GM18519 (cell line): ENCODE measurements around the gene TCEANC.
A peak's percentile ranks its signal among the peaks of the same experiment; 100 is the strongest.
"Not testable (repeated sequence)": the region's sequence is repeated elsewhere in the genome, so short reads cannot be mapped to it uniquely, and the experiment has no call there.

Source experiments
- ATAC-seq: cut with Tn5 transposase; IDR thresholded peaks from one replicate; pipeline ENCODE4 v1.9.1; 2021; ENCODE audit warnings: mild to moderate bottlenecking, moderate library complexity; ENCODE audit not compliant: unreplicated experiment, low FRiP score

Gene TCEANC

GRCh38 chrX:13655674-13656073, 2.7 kb downstream of the TCEANC start:
- no peak for ATAC-seq

GRCh38 chrX:13658602-13659001, 5.7 kb downstream of the TCEANC start:
- no peak for ATAC-seq

GRCh38 chrX:13659063-13659462, 6.1 kb downstream of the TCEANC start:
- no peak for ATAC-seq

GRCh38 chrX:13661735-13662288, 8.9 kb downstream of the TCEANC start:
- no peak for ATAC-seq

GRCh38 chrX:13662355-13662791, 9.4 kb downstream of the TCEANC start:
- ATAC-seq = no peak

- no peak for ATAC-seq
These were observed 11.1 kb downstream of the TCEANC start for GRCh38 chrX:13664020-13664419.

- ATAC-seq = no peak
These were observed 13.9 kb downstream of the TCEANC start for GRCh38 chrX:13666836-13667235.

- no peak for ATAC-seq
These were observed 15.0 kb downstream of the TCEANC start for GRCh38 chrX:13667919-13668318.

GRCh38 chrX:13669246-13669737, 16.4 kb downstream of the TCEANC start:
- peak; percentile 50 for ATAC-seq

GRCh38 chrX:13669755-13670154, 16.8 kb downstream of the TCEANC start:
- ATAC-seq = not testable (repeated sequence)

GRCh38 chrX:13670197-13670596, 17.3 kb downstream of the TCEANC start:
- ATAC-seq = no peak

GRCh38 chrX:13673016-13673415, 20.1 kb downstream of the TCEANC start:
- ATAC-seq = no peak

GRCh38 chrX:13676885-13677284, 23.9 kb downstream of the TCEANC start:
- ATAC-seq = no peak

GRCh38 chrX:13679700-13680099, 26.8 kb downstream of the TCEANC start:
- ATAC-seq = not testable (repeated sequence)

- ATAC-seq = no peak
These were observed 28.7 kb downstream of the TCEANC start for GRCh38 chrX:13681595-13681994.

GRCh38 chrX:13684361-13684760, 31.4 kb downstream of the TCEANC start:
- no peak for ATAC-seq

- no peak for ATAC-seq
These were observed 32.3 kb downstream of the TCEANC start for GRCh38 chrX:13685126-13685763.

- no peak for ATAC-seq
These were observed 34.3 kb downstream of the TCEANC start for GRCh38 chrX:13687203-13687602.

- ATAC-seq = no peak
These were observed 35.5 kb downstream of the TCEANC start for GRCh38 chrX:13688384-13688957.

GRCh38 chrX:13688958-13689740, 36.2 kb downstream of the TCEANC start, which contains the start of gene RAB9A:
RAB9A (plus strand) TSS chrX:13689128; CDS start chrX:13708747, 19,619 bp downstream.
- peak; percentile 42 for ATAC-seq

- no peak for ATAC-seq
These were observed 36.8 kb downstream of the TCEANC start for GRCh38 chrX:13689741-13690211.
